GM18520 (cell line): ENCODE results near the gene PRR3.

Source experiments
- ATAC-seq: cut with Tn5 transposase; IDR thresholded peaks from one replicate; pipeline ENCODE4 v1.9.1; 2021; ENCODE audit not compliant: unreplicated experiment

Gene PRR3

DNA sequence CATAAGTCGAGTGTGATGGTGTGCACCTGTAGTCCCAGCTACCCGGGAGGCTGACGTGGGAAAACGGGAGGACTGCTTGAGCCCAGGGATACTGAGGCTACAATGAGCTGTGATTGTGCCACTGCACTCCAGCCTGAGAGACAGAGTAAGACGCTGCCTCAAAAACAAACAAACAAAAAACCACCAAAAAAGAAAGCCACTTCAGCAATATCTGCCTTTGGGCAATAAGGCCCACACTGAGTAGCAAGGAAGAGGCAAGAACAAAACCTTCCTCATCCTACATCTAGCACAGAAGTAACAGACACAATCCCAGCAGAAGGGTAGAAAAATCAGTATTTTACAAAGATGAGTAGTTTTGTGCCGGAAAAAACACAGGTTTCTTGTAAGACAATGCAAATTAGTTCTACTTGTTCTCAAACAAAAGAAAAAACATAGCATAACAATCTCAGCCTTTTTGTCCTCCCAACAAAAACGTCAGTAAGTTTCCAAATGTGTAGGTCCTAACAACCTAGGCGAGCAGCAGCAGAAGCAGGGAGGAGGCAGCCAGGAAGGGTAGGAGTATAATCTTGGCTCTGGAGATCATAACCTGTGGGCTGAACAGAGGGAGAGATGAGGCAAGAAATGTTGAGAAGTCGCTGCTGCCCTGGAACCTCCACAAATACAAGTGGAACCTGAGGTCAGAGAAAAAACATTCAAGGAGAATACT, 54.2 kb downstream of the PRR3 start:
- ATAC-seq: no peak

DNA sequence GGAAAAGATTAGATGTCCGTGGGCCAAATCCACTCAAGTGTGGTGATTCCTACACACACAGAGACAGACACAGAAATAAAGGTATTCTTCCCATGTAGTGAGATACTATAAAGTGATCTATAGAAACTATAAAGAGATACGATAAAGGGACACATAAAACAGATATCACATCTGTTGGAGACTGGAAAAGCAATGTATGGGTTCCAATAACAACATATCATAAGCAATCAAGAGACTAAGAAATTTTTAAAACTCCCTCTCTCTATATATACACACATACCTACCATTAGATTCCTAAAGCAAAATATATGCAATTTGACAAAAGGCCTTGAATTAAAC, 54.7 kb downstream of the PRR3 start:
- no peak for ATAC-seq

DNA sequence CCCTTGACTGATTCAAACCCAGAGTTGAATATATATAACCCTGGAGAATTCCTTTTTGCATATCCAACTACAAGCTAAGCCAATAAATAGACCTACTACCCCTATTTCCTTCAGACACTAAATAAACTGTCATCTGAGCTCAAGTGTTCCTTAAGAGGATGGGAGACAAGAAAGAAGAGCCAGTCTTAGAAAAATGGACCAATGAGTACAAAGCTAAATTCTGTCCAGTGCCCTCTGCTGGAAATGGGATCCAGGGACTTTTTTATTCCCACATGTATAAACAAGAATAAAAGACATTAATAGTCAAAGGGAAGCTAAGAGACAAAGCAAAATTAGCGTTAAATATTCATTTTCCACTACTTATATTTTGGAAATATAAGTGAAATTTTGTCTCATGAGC, 55.1 kb downstream of the PRR3 start:
- no peak for ATAC-seq

DNA sequence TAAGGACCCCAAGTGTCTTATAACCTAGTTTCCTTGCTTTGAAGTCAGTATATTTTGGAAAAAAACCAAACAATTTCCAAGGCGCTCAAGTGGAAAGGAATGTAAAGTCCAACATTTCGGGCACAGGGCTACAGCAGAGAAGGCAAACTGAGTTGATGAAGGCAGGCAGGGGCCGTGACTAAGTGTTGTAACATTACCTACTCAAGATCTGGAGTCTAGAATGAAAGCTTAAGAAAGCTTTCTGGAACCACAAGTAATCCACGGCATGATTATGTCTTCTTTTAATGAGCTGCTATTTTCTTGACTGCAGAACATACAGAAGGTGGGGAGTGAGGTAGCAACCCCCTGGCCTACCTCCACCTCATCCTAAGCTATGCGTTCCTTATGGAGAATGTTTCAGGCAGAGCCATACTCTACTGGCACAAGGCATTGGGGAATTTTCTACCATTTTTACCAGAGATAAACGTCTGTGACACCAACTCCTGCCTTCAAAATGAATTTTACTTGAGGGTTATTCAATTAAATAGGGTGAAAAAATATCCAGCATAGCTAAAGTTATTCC, 55.7 kb downstream of the PRR3 start:
- ATAC-seq: no peak
